Measurements from ENCODE around the gene KCTD16. TPM values are rescaled to one million over a fixed set of nuclear protein-coding genes. Genes with fewer than 3 reads are reported as not detected.

The KCTD16 gene
- total RNA-seq, 1 experiment from 2014 or later, result 0.64 TPM

DNA sequence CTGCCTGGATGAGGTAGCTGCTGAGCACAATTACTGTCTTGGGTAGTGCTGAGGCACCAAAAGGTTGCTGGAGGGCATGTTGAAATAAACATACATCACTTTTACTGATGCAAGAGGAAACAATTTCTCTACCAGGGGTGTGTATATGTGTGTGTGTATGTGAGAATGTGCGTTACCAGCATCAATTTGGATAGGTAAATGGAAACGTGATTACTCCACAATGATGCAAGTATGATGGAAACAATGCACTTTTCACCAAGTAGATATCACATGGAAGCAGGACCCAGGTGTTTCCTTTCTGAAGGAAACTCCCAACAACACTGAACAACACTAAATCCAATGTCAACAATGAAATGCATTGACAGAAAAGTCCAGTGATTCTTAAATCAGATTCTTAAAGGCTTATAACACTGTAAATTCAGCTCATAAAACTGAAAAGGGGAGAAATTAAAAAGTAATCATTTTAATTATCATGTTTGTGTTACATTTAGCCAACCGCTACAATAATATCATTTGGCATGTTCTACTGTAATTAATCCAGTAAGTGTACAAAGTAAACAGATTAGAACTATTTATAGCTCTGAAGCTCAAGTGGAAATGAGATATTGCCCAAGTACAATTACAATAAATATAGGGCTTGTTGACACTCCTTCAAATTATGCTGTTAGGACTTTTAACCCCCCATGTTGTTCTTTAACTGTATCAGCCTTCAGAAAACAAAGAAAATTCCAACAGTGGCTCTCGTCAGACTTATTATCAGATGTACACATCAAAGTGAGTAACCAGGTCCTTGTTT lies 25.5 kb upstream of the KCTD16 start:
- ATAC-seq (no peak), DNase-seq (ENCODE audit: low read depth, low spot score) (no peak)
- Histone ChIP-seq H3K36me3 (ENCODE audit: control insufficient read depth in 1 of 2, insufficient read depth in 2 of 2, low read length in 2 of 2) (no peaks in the 10 kb centered on the region), H3K79me2 (ENCODE audit: insufficient read depth, low read length) (no peaks in the 10 kb centered on the region), H3K27me3 (ENCODE audit: insufficient read depth, low read length) (peaks cover 9% of the 10 kb centered on the region; the same call in 1 of the 2 replicates), H3K9me2 (ENCODE audit: insufficient read depth) (no peaks in the 10 kb centered on the region), H3K4me3 (replicated peaks in 1 of 2; ENCODE audit: low read depth in 1 of 2, low read length in 2 of 2) (no peak overlapping the region), H2AFZ (ENCODE audit: low read depth, low read length, poor library complexity, severe bottlenecking) (no peak overlapping the region), H3K27ac (ENCODE audit: low read depth, low read length) (no peak overlapping the region), H3K4me1 (ENCODE audit: control insufficient read depth in 1 of 2, insufficient read depth in 2 of 2, low read length in 2 of 2) (no peaks in the 10 kb centered on the region), H4K20me1 (ENCODE audit: insufficient read depth) (no peaks in the 10 kb centered on the region), H3K9ac (ENCODE audit: low read length) (no peak overlapping the region), H3K4me2 (ENCODE audit: low read length) (no peak overlapping the region), H3K9me3 (ENCODE audit: control insufficient read depth in 1 of 2, insufficient read depth in 1 of 2, low read depth in 1 of 2, low read length in 2 of 2) (no peaks in the 10 kb centered on the region)
- RAD21 ChIA-PET (ENCODE audit: low non-redundant PET in 1 of 2, low total read pairs in 2 of 2, uncharacterized antibody in 2 of 2, unreplicated experiment in 2 of 2), result no interaction called here
- CTCF ChIA-PET, result no interaction called here
- no TSS peak for BruUV-seq (replicated peaks)
- intact Hi-C loops (cut with micrococcal nuclease), result loop anchor here (10.0 kb wide), 2 partner anchors 310 to 1130 kb away; no protein-coding TSS in a partner anchor
- POLR2A ChIA-PET, result no interaction called here
- no peak for TF ChIP-seq RAD21 (IDR thresholded peaks at IDR 0.05; ENCODE audit: low read depth)
- TF ChIP-seq, protein P1, sequence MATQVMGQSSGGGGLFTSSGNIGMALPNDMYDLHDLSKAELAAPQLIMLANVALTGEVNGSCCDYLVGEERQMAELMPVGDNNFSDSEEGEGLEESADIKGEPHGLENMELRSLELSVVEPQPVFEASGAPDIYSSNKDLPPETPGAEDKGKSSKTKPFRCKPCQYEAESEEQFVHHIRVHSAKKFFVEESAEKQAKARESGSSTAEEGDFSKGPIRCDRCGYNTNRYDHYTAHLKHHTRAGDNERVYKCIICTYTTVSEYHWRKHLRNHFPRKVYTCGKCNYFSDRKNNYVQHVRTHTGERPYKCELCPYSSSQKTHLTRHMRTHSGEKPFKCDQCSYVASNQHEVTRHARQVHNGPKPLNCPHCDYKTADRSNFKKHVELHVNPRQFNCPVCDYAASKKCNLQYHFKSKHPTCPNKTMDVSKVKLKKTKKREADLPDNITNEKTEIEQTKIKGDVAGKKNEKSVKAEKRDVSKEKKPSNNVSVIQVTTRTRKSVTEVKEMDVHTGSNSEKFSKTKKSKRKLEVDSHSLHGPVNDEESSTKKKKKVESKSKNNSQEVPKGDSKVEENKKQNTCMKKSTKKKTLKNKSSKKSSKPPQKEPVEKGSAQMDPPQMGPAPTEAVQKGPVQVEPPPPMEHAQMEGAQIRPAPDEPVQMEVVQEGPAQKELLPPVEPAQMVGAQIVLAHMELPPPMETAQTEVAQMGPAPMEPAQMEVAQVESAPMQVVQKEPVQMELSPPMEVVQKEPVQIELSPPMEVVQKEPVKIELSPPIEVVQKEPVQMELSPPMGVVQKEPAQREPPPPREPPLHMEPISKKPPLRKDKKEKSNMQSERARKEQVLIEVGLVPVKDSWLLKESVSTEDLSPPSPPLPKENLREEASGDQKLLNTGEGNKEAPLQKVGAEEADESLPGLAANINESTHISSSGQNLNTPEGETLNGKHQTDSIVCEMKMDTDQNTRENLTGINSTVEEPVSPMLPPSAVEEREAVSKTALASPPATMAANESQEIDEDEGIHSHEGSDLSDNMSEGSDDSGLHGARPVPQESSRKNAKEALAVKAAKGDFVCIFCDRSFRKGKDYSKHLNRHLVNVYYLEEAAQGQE (IDR thresholded peaks at IDR 0.05; ENCODE audit: low read depth), result no peak

DNA sequence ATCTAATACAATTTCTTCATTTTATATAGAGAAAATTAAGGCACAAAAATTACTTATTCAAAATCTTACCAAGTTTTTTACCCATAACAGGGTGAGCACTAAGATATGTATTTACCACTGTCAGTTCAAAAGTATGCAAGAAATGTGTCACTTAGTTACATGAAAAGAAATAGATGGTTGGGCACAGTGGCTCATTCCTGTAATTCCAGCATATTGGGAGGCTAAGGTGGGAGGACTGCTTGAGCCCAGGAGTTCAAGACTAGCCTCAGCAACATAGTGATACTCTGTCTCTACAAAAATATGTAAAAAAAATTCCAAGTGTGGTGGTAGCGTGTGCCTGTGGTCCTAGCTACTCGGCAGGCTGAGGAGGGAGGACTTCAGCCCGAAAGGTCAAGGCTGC lies 19.6 kb upstream of the KCTD16 start:
- Histone ChIP-seq H2AFZ (ENCODE audit: low read depth, low read length, poor library complexity, severe bottlenecking) (no peak overlapping the region), H3K4me3 (replicated peaks in 1 of 2; ENCODE audit: low read depth in 1 of 2, low read length in 2 of 2) (no peak overlapping the region), H3K36me3 (ENCODE audit: control insufficient read depth in 1 of 2, insufficient read depth in 2 of 2, low read length in 2 of 2) (no peaks in the 10 kb centered on the region), H3K27me3 (ENCODE audit: insufficient read depth, low read length) (no peaks in the 10 kb centered on the region), H3K27ac (ENCODE audit: low read depth, low read length) (no peak overlapping the region), H4K20me1 (ENCODE audit: insufficient read depth) (no peaks in the 10 kb centered on the region), H3K9ac (ENCODE audit: low read length) (no peak overlapping the region), H3K79me2 (ENCODE audit: insufficient read depth, low read length) (no peaks in the 10 kb centered on the region), H3K9me3 (ENCODE audit: control insufficient read depth in 1 of 2, insufficient read depth in 1 of 2, low read depth in 1 of 2, low read length in 2 of 2) (no peaks in the 10 kb centered on the region), H3K4me1 (ENCODE audit: control insufficient read depth in 1 of 2, insufficient read depth in 2 of 2, low read length in 2 of 2) (no peaks in the 10 kb centered on the region), H3K9me2 (ENCODE audit: insufficient read depth) (no peaks in the 10 kb centered on the region), H3K4me2 (ENCODE audit: low read length) (no peak overlapping the region)
- intact Hi-C loops (cut with micrococcal nuclease), result no loop called here
- TF ChIP-seq, protein P2, sequence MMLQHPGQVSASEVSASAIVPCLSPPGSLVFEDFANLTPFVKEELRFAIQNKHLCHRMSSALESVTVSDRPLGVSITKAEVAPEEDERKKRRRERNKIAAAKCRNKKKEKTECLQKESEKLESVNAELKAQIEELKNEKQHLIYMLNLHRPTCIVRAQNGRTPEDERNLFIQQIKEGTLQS (IDR thresholded peaks at IDR 0.05), result no peak
- TF ChIP-seq ELF1 (IDR thresholded peaks at IDR 0.05; ENCODE audit: borderline replicate concordance, low read depth), result no peak
- TF ChIP-seq POLR2A (IDR thresholded peaks at IDR 0.05; ENCODE audit: borderline replicate concordance, extremely low read depth, insufficient read depth, insufficient read length), result no peak
- no peak for TF ChIP-seq CEBPB (IDR thresholded peaks at IDR 0.05; ENCODE audit: low read depth)
- TF ChIP-seq FOSL1 (IDR thresholded peaks at IDR 0.05; ENCODE audit: low read depth), result no peak
- TF ChIP-seq JUND (IDR thresholded peaks at IDR 0.05), result no peak
- TF ChIP-seq, protein P1 (IDR thresholded peaks at IDR 0.05; ENCODE audit: low read depth), result no peak
- no peak for TF ChIP-seq SIN3A (IDR thresholded peaks at IDR 0.05; ENCODE audit: low read depth)
- no peak for TF ChIP-seq EZH2 (IDR thresholded peaks at IDR 0.05)
- no peak for TF ChIP-seq ZFX (IDR thresholded peaks at IDR 0.05)
- no TSS peak for BruUV-seq (replicated peaks)
- no peak for DNase-seq (ENCODE audit: low read depth, low spot score)
- ChIA-PET CTCF (no interaction called here), POLR2A (no interaction called here), RAD21 (ENCODE audit: low non-redundant PET in 1 of 2, low total read pairs in 2 of 2, uncharacterized antibody in 2 of 2, unreplicated experiment in 2 of 2) (no interaction called here)
- no peak for ATAC-seq

Measured in HCT116 (cell line).